ENCODE measurements around the gene LCN9.
"Not testable (repeated sequence)": the region's sequence is repeated elsewhere in the genome, so short reads cannot be mapped to it uniquely, and the experiment has no call there.

LCN9 gene

DNA sequence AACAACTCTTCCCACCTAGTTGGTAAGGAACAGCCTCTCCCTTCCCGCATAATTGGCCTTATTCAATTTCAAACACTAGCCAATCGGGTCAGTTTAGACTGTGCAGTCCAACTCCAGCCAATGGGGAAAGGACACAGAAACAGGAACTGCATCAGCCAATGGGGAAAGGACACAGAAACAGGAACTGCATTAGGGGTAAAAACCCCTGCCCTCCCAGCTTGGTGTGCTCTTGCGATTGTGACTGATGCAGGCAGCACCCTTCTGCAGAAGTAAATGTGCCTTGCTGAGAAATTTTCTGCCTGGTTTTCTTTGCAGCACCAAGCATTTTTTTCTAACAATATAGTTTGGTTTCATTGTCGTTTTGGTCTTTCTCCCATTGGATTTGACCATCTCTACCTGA is 15.2 kb upstream of the LCN9 start:
- no peak for DNase-seq (ENCODE audit: low read depth in 2 of 2)

DNA sequence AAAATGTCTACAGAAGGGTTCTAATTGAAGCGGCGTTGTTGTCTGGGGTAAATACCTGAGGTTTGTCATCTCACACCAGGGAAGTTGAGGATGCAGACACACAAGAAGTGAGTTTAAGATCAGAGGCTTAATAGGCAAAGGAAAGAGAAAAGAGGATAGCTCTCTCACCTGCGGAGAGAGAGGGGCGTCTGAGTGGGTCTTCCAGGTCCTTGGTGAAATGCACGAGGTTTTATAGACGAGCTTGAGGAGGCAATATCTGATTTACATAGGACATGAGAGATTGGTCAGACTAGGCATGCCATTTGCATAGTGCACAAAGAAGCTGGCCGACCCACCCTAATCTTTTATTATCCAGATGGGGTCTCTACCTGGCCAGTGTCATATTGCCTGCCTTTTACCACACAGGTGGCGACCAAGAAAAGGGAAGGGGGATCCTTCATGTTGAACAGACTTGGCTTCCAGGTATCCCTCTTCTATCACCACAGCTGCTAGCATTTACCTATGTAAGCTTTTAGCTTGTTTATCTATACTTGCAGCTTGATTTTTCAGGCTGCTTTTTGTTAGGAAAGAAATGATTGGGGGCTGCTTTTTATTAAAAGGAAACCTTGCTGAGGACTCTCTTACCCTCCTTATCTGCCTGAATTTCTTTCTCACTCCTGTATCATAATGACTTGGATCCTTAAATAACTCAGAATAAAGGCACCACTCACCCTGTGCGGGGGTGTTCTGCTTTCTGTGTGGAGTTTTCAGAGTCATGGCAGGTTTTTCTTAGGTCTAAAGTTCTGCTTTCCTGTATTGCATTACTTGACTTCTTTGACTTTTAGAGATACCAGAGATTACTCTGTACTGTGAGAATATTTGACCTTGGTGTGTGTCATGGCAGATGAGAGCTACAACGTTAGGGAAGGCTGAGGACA is 14.4 kb upstream of the LCN9 start:
- no peak for DNase-seq (ENCODE audit: low read depth in 2 of 2)

DNA sequence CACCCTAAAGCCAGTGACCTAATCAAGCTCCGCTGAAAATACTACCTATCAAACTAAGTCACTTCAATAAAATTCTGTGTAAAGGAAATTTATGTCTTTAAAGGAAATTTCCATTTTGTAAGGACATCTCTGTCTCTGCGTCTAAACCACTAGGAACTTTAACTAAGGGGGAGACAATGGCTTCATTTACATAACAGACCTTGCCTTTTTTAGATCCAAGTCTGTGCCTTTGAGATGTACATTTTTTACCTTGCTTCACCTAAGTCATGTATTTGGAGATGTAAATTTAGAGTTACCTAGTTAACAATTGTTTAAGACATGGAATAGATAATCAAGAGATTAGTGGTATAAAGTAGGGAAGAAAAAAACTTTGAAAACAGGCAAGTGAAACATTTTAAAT is 13.6 kb upstream of the LCN9 start:
- DNase-seq (ENCODE audit: low read depth in 2 of 2) = no peak

DNA sequence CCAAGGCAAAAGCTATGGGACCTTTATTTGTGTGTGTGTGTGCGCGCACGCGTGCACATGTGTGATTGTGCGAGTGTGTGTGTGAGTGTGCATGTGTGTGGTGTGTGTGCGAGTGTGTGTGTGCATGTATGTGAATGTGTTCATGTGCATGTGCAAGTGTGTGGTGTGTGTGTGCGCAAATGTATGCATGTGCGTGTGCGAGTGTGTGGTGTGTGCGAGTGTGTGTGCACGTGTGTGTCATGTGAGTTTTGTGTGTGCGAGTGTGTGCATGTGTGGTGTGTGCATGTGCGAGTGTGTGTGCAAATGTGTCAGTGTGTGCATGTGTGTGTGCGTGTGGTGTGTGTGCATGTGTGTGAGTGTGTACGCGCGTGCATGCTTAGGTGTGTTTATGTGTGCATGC is 12.7 kb upstream of the LCN9 start:
- DNase-seq (ENCODE audit: low read depth in 2 of 2) = no peak

DNA sequence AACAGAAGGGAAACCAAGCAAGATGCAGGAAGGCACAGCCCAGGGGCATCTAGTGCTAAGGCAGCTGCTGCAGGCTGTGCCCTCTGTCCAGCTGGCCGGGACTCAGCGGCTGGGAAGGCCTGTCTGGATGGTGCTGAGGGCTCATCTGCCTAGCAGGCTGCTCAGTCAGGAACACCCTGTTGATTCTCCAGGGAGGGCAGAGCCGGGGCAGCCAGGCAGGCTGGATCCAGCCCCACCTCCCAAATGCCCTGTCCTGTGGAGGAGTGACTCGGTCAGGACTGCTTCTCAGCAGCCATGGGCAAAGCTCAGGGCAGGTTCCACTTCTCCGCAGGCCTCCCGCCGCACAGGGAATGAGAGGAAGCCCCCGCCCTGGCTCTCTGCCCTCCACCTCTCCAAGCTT is 7.8 kb upstream of the LCN9 start:
- no peak for DNase-seq (ENCODE audit: low read depth in 2 of 2)

DNA sequence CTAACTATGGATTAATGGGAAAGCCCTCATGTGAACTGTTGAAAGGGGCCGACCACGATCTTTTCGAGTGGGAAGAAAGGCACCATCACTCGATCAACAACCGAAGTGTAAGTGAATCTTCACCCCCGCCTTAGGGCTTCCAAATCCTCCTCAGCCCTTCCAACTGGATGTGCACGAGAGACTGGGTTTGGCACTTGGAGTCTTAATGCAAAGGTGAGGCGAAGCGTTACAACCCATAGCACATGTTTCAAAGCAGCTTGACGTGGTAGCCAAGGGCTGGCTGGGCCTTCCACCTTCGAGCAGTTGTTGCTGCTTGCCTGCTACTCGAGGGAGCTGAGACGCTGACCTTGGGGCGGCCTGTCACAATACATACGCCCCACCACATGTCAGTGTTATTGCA is 5.7 kb upstream of the LCN9 start:
- DNase-seq (ENCODE audit: low read depth in 2 of 2) = no peak

DNA sequence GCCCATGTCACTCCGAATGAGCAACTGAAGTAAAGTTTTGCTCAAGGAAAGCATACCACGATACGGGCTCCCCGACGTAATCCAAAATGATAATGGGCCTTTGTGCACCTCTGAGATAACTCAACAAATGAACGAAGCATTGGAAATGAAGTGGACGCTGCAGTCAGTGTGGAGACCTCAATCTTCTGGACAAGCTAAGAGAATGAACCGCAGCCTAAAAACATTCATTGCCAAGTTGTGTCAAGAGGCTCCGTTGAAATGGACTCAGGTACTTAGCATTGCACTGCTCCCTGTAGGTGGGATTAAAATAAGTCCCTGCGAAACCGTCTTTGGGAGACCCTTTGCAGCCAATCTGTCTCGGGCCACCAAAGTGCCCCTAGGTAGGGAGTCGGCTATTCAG is 3.9 kb upstream of the LCN9 start:
- no peak for DNase-seq (ENCODE audit: low read depth in 2 of 2)

DNA sequence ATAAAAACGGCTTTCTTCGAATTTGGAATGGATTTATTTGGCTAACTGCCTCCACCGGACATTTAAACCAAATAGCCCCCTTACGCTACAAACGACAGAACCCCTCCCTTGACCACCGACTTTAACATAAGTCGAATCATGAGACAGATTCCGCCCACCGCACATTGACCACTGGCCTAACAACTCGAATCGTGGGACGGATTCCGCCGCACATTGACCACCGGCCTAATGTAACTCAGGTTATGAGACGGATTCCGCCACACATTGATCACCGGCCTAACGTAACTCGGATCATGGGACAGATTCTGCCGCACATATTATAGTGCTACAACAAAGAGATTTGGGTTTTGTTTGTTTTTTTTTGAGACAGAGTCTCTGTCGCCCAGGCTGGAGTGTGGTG is 2.7 kb upstream of the LCN9 start:
- no peak for DNase-seq (ENCODE audit: low read depth in 2 of 2)

DNA sequence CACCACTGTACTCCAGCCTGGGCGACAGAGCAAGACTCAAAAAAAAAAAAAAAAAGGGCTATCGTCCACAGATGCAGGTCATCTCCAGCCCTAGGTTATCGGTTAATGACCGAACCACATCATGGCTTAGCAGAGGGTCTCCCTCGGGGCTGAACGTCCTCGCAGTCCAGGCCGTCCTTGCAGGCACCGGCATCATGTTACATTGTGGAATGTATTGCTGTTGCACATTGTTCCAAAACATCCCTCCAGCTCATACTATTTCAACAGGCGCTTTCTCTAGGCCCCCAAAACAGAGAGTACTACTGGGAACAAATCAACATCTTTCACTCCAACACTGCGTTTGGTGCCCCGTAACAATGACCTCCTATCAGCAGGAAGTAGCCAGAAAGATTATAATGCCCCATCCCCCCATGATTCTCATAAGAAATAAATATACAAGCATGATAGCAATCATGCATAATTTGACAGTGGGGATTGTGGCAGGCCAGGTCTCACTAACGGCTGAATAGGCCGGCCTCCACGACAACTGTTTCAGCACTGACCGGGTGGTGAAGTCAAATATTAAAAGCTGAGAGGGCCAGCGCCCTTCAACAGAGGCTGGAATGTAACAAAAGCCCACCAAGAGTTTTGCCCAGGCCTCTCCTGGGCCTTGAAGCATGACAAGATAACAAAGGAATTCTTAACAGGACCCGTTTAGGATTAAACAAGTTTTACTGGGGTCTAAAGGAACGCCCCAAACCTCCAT is 1.1 kb upstream of the LCN9 start:
- no peak for DNase-seq (ENCODE audit: low read depth in 2 of 2)

DNA sequence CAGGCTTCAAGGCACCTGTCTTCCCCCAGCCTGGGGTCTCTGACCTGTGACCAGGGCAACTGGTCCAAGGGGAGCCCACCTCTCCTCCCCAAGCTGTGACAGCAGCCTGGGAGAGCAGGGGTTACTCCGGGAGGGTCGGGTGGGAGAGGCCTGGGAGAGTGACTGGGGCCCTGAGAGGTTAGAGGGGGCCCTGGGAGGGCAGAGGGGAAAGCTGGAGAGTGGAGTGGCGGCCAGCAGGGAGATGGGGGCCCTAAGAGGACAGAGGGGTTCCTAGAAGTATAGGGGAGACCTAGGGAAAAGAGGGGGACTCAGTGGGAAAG is 302 bp downstream of the LCN9 start:
- no peak for DNase-seq (ENCODE audit: low read depth in 2 of 2)

DNA sequence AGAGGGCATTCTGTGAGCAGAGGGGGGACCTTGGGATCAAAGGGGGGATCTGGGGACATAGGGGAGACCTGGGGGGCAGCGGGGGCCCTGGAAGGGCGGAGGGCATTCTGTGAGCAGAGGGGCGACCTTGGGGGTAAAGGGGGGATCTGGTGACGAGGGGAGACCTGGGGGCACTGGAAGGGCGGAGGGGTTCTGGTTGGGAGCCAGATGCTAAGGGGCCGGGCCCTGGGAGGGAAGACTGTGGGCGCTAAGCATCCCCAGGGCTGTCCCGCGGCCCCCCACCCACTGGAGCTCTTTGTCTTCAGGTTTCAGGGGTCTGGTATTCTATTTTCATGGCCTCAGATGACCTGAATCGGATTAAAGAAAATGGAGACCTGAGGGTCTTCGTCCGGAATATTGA is 748 bp downstream of the LCN9 start:
- no peak for DNase-seq (ENCODE audit: low read depth in 2 of 2)

DNA sequence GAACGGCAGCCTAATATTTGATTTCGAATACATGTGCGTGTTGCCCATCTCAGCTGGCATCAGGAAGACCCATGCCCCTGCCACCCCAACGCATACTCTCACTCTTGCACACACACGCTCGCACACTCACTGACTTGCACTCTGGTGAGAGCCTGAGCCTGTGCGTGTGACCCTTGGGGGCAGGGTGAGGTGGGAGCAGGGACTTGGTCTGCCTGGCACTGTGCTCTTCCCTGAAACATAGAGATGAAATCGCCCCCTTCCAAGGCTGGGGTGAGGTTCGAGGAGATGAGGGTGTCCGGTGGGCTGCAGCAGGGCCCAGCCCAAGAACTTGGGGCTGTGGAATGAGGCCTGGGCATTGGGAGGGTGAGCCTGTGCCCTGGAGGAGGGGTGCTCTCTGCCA is 1.2 kb downstream of the LCN9 start:
- no peak for DNase-seq (ENCODE audit: low read depth in 2 of 2)

DNA sequence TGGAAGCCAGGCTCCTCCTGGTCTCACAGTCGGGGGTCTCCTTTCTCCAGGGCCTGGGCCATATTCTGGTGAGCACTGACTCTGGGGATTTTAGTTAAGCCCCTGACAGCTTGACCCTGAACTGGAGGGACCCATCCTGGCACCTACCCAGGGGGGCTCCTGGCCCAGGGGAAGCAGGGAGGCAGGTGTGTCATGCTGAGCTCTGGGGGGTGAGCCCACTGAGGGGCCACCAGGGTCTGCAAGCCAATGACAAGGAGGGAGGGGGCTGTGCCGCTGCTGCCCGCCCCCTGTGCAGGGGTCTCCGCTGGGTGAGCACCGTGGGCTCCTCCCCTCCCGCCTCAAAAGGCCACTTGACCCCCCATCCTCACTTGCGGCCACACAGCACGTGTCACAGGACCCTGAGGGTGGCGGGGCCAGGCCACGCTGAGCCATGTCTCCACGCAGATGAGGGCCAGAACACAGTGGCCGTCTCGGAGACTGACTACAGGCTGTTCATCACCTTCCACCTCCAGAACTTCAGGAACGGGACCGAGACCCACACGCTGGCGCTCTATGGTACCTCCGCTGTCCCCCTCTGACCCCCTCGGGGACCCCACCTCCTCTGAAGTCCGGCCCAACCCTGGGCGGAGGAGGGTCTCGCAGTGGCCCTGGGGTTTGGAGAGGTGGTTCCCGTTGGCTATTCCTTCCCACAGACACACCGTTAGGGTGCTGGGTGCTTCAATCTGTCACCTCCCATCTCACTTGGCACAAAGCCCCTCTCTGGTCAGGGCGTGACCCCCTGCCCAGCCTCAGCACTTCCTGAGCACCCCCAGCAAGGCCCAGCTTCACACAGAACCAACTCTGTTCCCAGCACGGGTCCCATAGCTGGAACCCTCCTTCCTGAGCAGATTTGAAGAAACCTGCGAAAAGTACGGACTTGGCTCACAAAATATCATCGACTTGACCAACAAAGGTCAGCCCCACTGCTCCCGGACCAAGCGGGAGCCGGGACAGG is 2.0 kb downstream of the LCN9 start:
- DNase-seq (ENCODE audit: low read depth in 2 of 2) = no peak

DNA sequence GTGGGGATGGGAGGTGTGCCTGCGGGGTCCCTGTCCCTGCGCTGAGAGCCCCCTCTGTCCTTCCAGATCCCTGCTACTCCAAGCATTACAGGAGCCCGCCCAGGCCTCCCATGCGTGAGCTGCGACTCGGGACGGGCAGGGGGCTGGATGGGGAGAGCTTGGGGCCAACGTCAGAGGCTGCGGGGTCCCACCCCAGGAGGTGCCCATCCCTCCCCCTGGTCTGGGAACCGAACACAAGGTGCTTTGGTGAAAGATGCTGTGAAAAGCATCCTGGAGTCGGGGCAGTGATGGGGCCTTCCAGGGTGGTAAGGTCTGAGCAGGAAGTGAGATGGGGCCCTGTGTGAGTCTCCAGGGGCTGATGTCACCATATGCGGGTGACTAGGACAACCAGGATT is 2.7 kb downstream of the LCN9 start:
- DNase-seq (ENCODE audit: low read depth in 2 of 2) = no peak

DNA sequence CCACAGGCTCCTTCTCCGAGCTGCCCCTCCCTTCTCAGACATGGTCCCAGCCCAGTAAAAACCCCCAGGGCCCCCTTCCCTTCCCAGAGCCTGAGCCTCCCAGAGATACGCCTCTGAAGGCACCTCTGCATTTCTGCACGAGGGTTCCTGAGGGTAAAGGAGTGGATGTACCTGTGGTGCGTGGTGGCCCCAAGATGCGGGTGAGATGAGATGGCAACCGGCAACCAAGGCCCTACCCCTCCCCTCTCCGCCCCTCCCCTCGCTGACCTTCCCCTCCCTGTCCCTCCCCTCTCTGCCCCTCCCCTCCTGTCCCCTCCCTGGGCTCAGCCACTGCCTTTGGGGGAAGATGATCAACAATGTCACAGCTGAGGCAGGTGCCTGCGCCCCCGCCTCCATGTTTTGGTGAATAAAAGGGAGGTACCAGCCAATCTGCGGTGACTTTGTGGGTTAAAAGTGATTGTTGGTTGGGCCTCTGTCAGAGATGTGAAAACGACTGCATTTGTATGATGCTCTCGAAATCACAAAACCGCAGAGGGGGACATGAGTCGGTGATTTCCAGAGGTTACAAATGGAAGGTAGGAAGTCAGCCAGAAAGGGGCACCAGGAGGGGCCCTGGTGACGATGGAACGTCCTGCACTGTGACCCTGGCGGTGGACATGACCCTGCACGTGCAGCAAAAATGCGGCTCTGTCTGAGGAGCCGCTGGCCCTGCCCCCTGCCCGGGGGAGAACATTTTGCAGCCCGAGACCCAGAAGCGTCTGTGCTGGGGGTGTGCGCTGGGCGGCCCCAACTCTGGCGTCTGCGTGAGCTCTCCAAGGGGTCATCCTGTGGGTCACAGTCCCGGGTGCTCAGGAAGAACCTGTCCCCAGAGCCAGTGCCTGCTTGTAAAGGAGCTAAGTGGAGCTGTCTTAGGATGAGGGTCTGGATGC is 3.7 kb downstream of the LCN9 start:
- no peak for DNase-seq (ENCODE audit: low read depth in 2 of 2)

DNA sequence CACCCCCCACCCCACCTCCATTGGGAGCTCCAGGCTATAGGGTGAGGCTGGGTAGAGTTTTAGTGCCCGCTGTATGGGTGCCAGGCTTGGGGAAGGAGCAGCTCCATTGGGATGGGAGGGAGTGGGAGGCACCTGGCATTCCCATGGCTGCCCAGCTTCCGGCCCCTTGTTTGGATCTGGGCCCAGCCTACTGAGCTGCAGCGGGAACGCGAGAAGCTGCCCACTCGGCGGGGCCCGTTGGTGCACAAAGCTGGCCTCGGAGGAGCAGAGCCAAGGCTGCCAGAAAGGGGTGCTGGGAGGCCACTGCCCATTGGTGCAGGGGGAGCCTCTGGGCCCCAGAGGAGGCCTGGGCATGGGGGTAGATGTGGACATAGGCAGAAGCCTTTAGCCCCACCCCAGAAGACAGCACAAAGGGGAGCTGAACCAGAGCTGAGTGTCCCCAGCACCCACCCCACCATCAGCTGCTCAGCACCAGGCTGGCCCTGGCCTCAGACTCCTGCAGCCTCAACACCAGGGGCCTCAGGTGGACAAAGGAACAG is 4.4 kb downstream of the LCN9 start:
- no peak for DNase-seq (ENCODE audit: low read depth in 2 of 2)

DNA sequence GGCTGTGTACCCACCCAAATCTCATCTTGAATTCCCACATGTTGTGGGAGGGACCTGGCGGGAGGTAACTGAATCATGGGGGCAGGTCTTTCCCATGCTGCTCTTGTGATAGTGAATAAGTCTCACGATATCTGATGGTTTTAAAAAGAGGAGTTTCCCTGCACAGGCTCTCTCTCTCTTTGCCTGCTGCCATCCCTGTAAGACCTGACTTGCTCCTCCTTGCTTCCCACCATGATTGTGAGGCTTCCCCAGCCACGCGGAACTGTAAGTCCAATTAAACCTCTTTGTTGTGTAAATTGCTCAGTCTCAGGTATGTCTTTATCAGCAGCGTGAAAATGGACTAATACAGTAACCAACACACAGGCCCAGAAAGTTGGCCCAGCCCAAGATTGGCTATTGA is 5.9 kb downstream of the LCN9 start:
- DNase-seq (ENCODE audit: low read depth in 2 of 2) = not testable (repeated sequence)

DNA sequence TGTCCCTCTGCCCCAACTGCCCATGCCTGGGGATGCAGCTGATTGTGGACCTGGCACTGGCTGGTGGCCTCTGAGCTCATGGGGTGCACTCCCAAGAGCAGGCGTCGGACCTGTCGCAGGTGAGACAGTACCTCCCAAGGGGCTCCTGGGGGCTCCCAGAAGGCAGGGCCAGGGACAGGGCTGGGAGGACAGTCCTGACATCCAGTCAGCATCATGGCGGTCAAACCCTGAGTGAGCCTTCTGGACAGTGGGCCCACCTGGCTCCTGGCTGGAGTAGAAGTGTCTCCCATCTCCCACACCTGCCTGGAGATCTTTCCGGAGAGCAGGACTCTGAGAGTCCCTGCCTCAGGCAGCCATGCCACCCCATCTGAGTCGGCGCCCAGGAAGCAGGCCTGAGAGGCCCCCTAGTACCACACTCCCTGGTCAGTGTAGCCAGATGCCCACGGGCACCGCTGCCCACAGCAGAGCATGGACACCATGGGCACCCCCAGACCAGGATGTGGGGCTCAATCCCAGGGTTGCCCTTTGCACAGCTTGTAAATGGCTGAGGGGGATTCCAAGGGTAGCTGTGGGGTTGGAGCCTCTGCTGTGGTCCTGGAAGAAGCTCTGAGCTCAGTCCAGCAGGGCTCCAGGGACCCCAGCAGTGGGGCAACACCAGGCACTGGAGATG is 6.6 kb downstream of the LCN9 start:
- no peak for DNase-seq (ENCODE audit: low read depth in 2 of 2)

DNA sequence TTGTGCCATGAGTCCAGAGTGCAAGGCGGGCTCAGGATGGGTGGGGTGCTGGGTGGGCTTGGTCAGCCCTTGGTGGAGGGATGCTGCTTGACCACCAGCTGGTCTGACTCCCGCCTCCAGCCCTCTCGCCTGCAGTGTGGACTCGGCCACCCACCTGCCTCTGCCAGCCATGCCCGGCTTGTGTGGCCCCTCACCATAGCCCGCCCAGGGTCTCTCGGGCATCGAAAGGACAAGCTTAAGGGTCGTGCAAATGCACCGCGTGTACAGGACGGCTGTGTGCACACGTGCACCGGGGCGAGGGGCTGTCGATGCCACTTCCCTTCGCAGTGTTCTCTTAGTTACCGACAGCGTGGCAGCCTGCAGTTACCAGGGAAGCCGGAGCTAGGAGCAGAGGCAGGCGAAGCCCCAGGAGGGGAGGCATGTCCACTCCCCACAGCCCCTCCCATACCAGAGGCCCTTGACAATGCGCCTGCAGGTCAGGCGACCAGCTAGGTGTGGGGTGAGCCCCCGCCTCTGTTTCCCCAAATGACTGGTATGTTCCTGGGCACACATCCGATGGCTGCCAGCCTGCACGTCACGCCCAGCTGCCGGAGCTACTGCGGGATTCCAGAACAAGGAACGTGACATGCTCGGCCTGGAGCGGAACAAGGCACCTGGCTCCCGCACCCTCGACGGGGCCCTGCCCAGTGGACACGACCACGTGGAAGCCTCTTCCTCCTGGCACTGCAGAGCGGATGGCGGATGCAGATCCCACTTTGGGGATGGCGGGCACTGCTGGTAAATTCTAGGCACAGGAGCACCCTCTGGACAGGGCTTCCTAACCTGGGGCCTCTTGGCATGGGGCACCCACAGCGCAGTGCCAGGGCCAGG is 7.8 kb downstream of the LCN9 start:
- no peak for DNase-seq (ENCODE audit: low read depth in 2 of 2)

Data from stimulated activated CD8-positive, alpha-beta memory T cell treated with anti-CD3 and anti-CD28 coated beads, Interleukin-15, amount 100 ng/mL, for 48 hours (primary cell).